HuH-7.5 (cell line): ENCODE data around the gene PAGR1.

Experiments used
- DNase-seq: peaks from one replicate; pipeline ENCODE4 v3.0.0; 2011; ENCODE audit warnings: low spot score

PAGR1 gene

DNA sequence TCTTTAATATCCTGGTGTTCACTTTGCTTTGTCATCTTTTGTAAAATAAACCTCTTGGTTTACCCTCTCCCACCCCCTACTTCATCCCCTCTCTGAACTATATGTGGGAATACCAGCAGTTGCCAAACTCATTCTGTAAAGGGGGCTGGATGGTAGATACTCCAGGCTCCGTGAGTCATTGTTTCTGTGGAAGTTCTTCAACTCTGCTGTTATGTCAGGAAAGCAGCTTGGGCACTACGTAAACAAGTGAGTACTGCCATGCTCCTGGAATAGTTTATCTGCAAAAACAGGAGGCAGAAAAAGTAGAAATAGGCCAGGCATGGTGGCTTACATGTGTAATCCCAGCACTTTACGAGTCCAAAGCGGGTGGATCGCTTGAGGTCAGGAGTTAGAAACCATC, 21.9 kb downstream of the PAGR1 start:
- DNase-seq, result no peak

DNA sequence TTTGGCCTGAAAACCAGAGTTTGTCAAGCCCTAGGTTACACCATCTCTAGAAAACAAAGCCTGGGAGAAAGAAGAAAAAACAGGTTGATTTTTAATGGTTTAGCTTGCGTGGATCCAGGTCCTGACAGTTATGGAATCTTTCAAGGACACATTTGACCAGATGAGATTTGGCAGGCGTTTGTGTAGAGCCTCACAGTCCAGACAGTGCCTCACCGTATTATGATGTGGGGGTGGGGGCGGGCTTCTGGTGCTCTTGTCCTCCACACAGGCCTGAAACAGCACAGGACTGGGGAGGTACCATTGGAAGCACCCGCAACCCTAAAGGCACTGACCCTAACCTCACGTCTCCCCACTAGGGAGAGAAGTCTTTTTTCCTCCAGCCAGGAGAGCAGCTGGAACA, 23.9 kb downstream of the PAGR1 start:
- DNase-seq, result no peak

GRCh38 chr16:29840240-29840639, 24.3 kb downstream of the PAGR1 start:
- no peak for DNase-seq

- no peak for DNase-seq
These were observed 25.7 kb downstream of the PAGR1 start for GRCh38 chr16:29841631-29842030.

GRCh38 chr16:29842732-29843346, 26.9 kb downstream of the PAGR1 start:
- DNase-seq, result no peak

- DNase-seq, result no peak
These were observed 28.0 kb downstream of the PAGR1 start for GRCh38 chr16:29843931-29844330.

DNA sequence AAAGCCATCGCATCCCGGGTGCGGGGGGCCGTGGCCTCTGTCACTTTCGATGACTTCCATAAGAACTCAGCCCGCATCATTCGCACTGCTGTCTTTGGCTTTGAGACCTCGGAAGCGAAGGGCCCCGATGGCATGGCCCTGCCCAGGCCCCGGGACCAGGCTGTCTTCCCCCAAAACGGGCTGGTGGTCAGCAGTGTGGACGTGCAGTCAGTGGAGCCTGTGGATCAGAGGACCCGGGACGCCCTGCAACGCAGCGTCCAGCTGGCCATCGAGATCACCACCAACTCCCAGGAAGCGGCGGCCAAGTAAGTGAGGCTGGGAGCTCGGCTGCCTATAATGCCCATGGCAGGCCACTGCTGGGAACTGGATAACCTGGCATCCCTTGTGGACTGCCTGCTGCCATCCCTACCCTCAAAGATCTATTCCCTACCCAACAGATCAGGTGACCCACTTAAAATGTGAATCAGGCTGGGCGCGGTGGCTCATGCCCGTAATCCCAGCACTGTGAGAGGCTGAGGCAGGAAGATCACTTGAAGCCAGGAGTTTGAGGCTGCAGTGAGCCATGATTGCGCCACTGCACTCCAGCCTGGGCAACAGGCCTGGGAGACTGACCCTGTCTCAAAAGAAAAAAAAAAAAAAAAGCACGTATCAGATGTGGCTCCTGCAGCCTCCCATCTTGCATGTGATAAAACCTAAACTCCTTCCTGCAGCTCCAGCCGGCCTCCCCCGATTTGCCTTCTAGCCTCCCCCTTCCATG, 28.8 kb downstream of the PAGR1 start:
- DNase-seq, result no peak

- no peak for DNase-seq
These were observed 29.7 kb downstream of the PAGR1 start for GRCh38 chr16:29845656-29846055.

GRCh38 chr16:29848420-29849297, 32.7 kb downstream of the PAGR1 start:
- DNase-seq, result peak; percentile 85

DNA sequence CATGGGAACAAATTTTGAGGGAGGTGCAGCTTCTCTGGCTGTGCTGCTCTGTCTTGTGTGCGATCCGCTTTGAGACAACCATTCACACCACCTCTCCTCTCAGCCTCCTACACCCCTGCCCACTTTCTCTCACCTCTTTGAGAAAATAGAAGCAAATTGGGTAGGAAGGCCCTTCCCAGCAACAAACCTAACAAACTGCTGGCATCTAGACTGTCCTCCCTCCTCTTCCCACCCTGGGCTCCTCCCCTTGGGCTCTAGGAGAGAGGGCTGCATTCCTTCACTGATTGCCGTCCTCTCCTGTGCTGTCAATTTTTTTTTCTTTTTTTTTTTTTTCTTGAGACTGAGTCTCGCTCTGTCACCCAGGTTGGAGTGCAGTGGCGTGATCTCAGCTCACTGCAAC, 33.6 kb downstream of the PAGR1 start:
- DNase-seq, result no peak

GRCh38 chr16:29850998-29851397, 35.0 kb downstream of the PAGR1 start:
- no peak for DNase-seq

DNA sequence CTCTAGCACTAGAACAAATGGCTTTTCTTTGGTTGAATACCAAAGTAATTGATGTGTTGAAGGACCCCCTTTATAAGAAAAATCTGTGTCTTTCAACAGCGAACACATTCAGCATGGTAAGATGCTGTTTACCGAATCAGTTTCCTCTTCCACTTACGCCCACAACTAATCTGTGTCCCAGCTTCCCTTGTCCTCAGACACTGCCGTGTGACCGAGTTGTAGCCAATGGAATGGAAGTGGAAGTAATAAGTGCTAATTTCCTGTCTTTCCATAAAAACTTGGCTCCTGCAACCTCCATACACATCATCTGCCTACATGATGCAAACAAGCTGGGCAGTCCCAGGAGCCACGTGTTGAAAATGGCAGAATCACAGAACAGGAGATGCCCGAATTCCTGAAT, 36.7 kb downstream of the PAGR1 start:
- no peak for DNase-seq

DNA sequence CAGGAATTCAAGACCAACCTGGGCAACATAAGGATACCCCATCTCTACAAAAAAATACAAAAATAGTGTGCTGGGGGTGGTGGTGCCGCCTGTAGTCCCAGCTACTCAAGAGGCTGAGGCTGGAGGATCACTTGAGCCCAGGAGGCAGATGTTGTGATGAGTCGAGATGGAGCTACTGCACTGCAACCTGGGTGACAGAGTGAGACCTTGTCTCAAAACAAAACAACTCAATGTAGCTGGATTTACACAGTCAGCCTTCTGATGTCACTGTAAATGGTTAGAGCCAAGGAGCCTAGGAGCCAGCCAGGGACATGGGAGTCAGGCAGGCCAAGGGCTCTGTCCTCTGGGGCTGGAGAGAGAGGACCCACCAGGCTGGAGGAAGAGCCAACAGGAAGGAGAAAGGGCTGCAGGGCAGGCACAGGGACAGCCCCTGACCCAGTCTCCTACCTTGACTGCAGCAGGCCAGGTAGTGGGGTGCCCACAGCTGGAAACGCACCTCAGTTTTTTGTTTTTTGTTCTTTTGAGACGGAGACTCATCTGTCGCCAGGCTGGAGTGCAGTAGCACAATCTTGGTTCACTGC, 38.7 kb downstream of the PAGR1 start:
- DNase-seq, result no peak

- DNase-seq, result no peak
These were observed 41.3 kb downstream of the PAGR1 start for GRCh38 chr16:29857133-29857760.

DNA sequence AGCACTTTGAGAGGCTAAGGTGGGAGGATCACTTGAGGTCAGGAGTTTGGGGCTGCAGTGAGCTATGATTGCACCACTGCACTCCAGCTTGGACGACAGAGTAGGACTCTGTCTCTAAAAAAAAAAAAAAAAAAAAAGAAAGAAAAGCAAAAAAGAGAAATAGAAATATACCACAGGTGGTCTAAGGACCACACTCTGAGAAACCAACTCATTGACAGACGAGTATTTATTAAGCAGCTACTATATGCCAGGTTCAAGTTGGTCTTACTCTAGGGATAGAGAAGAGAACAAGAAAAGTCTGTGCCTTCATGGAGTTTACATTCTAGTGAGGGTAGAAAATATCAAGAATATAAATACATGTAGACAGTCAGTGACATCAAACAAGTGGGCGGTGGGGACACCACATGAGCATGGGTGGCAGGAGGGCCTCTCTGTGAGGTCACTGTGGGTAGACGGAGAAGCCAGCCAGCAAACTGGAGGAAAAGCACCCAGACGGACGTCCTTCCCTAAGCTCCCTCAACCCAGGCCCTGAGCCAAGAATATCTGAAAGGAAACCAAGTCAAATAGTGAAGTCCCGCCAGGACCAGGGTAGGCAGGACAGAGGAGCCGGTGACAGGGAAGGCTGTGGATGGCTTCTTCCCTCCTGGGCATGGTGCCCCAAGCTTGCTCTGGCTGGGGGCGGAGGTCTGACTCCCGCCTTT, 42.3 kb downstream of the PAGR1 start:
- DNase-seq, result no peak

- DNase-seq, result no peak
These were observed 43.0 kb downstream of the PAGR1 start for GRCh38 chr16:29858974-29859373.

DNA sequence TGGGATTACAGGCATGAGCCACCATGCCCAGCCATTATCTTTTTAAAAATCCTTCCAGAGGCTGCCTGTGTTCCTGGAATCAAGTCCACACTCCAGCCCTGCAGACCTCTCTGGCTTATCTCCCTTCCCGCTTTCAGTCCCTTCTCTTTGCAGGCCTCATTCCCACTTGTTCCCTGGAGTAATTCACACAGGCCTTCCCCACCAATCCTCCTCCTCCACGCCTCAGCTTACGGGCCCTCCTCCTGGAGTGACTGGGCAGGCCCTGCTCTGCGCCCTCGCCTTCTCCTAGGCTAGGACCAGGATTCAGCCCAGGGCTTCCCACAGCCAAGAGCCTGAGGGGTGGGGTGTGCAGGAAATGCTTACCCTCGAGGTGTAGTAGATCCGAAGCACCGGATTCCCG, 44.3 kb downstream of the PAGR1 start:
- DNase-seq, result no peak

DNA sequence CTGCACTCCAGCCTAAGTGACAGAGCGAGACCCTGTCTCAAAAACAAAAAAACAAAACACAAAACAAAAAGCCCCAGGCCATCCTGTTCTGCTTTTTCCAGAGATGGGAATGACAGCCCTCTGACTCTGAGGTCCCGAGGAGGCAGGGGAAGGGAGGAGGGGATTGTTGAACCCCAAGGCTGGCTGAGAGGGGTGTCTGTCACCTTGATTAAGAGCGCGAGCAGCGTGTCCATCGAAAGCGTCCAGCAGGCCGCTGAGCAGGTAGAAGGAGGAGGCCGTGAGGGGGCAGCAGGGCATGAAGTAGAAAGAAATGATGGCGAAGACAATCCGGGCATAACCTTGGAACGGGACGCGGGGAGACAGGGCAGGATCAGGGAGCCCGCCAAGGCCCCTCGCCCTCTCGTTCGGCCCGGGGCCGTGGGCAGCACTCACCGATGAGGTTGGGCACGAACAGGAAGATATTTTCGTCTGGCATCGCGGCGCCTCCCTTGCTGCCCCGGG, 46.5 kb downstream of the PAGR1 start:
- no peak for DNase-seq

DNA sequence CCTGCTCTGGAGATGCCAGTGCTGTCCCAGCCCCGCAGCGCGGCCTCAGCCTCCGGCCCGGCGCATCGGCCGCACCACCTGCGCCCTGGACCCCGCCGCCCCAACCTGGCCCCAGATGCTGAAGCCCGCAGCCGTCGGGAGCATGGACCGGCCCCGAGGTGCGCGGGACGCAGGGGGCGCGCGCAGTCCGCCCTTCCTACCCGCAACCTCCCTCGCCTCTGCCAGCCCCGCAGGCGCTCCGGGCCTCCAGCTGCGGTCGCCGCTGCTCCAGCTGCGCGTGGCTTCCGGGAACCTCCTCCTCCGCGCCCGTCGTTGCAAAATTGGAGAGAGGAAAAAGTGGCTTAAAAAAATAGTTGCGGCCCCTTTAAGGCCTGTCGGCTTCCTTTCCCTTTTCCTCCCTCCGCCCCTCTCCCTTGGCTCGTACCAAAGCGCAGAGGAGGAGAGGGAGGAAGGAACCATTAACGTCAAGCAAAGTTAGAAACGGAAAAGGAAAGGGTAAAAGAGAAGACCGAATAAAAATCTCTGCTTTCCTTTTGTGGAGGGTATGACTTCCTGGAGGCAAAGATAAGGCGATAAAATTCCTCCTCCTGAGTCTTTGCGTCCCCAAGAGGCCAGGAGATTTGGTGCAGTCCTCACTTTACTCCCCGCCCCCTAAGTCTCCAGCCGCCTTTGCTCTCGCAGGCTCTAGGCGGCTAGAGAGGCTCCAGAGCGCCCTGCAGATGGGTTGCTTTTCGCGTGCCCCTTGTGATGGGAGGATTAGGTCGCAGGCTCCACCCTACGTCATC, 47.1 kb downstream of the PAGR1 start, which contains the start of gene CDIPT:
Gene CDIPT (minus strand): TSS at position 343 of the 785 bp plus-strand sequence. CDS start 369 bp downstream, outside the sequence.
- DNase-seq, result peak; percentile 86

DNA sequence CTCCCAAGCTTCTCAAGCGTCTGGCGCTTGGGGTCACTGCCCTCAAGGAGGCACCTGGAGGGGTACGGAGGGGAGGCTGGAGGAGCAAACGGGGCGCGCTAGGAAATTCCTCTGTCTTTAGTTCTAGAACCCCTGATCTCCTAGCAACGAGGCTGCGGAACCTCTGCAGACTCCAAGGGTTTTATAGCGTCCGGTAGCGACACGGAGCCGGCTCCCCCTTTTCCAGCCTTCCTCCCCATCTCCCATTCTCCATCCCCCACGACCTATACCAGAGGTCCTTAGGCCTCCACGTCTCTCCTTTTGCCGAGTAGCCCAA, 47.7 kb downstream of the PAGR1 start:
- DNase-seq, result no peak
